OCI-LY3 (cell line): ENCODE results near the gene POLN.

Source experiments
- CTCF ChIP-seq: fragments of 200-600, 300-600 bp; sonication (generic); IDR thresholded peaks from 2 replicates; pipeline ENCODE4 v1.5.1; 2014; ENCODE audit warnings: antibody characterized with exemption, low read length, low read depth
- EZH2phosphoT487 ChIP-seq: fragments of 200-600 bp; shearing (Covaris generic); IDR thresholded peaks from 2 replicates; pipeline ENCODE4 v1.6.1; 2018; ENCODE audit warnings: antibody characterized with exemption, mixed run types, low read depth

GRCh38 chr4:2272828-2273120, 30.9 kb upstream of the POLN start:
- TF ChIP-seq CTCF = no peak
- TF ChIP-seq EZH2phosphoT487 = no peak
